KG1 (cell line): ENCODE results near the gene SRL.
"Not testable (repeated sequence)": the region's sequence is repeated elsewhere in the genome, so short reads cannot be mapped to it uniquely, and the experiment has no call there.

Experiments
- DNase-seq: peaks from one replicate; lab custom pipeline; 2025; lab: John Stamatoyannopoulos, UW

SRL gene

DNA sequence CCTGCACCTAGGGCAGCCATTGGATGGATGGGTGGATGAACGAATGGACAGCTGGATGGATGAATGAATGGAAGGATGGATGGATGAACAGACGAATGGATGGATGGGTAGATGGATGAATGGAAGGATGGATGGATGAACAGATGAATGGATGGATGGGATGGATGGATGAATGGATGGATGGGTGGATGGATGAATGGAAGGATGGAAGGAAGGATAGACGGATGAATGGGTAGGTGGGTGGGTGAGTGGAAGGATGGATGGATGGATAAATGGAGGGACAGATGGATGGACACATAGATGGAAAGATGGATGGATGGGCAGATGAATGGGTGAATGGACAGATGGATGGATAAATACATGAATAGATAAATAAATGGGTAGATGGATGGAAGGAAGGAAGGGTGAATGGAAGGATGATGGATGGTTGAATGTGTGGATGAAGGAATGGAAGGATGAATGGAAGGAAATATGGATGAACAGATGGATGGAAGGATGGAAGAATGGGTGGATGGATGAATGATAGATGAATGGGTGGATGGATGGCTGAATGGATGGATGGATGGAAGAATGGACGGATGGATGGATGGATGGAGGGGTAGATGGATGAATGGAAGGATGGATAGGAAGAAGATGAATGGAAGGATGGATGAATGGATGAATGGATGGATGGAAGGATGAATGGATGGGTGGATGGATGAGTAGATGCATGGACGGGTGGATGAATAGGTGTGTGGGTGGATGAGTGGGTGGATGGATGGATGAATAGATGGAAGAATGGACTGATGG lies 15.4 kb downstream of the SRL start:
- no peak for DNase-seq

DNA sequence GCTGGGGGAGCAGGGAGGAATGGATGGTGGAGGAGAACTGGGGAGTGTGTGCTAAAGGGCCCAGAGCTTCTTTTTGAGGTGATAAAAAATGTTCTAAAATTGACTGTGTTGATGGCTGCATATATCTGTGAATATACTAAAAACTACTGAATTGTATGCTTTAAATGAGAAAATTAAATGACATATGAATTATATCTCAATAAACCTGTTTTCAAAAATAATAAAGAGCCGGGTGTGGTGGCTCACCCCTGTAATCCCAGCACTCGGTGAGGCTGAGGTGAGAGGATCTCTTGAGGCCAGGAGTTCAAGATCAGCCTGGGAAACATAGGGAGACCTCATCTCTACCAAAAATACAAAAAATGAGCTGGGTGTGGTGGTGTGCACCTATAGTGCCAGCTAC lies 16.8 kb downstream of the SRL start:
- DNase-seq: no peak

DNA sequence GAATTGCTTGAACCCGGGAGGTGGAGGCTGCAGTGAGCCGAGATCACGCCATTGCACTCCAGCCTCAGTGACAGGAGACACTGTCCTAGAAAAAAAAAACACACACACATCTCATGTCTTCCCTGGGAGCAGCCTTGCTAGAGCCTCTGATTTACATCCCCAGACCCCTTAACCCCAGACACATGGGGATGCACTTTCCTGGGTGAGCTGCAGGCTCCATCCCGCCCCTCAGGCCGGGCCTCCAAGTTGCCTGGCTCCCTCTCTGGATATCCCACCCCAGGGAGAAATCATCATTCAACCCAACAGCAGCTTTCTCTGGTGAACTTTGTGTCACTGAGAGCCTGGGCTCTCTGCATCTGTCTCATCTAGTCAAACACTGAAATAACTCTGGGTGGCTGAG lies 21.5 kb downstream of the SRL start:
- DNase-seq: no peak

DNA sequence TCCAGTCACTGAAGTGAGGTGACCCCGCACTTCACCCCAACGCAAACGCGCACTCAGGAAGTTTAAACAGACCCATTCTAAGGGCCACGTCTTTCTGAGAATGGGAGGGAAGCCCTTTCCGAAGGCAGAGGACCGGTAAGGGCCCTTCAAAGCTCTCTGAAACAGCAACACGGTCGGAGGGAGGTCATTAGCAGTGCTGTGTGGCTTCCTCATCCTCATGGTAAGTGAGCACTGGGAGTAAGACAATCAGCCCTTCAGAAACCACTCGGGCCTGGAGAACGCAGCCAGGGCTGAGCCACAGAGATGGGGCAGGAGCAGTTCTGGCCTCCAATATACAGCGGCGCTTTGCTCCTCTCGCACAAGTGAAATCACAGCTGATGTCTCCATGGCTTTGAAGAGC lies 23.7 kb downstream of the SRL start:
- no peak for DNase-seq

DNA sequence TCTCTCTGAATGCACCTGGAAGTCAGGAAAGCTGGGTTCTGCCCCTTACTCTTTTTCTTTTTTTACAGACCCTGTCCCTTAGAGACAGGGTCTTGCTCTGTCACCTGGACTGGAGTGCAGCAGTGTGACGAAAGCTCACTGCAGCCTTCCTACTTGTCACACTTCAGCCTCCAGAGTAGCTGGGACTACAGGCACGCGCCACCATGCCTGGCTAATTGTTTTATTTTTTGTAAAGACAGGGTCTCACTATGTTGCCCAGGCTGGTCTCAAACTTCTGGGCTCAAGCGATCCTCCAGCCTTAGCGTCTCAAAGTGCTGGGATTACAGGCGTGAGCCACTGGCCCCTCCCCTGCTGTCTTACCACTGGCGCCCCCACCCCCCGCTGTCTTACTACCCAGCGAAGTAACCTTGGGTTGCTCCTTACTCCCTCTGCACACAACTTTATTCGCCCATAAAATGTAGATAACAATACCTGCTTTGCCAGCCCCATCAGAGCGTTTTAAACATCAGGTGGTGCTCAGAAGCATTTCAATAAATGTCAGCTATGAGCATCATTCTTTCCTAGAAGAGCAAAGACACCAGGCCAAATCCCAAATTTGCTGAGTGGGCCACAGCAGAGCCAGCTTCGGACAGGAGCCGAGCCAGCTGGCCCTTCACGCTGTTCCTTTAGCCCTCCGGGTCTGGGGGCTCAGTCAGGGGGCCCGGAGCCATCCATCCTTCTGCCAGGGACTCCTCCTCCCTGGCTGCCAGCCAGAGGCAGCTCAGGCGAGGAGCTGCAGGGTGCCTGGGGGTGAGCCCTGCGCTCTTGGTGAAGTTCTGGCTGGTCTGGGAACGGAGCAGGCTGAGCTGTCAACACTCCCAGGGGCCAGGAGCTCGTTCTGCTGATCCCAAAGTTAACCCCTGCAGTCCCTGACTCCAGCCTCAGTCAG lies 24.4 kb downstream of the SRL start:
- DNase-seq: no peak

DNA sequence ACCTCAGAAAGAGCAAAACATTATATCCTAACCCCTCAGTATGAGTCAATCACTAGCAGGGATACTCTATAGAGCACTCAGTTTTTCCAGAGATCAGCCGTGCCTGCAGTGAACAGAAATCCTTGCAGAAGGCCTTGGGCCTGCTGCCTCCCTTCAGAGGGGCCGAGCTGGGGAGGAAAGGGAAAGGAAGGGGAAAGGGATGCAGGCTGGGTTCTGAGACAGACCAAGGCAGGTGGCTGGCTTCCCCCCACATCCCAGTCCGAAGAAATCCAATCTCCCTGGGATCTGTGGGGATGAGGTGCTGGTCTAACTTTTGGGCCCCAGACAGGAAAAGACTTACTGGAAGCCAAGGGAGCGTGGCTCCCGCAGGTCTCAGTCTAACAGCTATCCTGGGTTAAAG lies 25.3 kb downstream of the SRL start:
- DNase-seq: no peak

DNA sequence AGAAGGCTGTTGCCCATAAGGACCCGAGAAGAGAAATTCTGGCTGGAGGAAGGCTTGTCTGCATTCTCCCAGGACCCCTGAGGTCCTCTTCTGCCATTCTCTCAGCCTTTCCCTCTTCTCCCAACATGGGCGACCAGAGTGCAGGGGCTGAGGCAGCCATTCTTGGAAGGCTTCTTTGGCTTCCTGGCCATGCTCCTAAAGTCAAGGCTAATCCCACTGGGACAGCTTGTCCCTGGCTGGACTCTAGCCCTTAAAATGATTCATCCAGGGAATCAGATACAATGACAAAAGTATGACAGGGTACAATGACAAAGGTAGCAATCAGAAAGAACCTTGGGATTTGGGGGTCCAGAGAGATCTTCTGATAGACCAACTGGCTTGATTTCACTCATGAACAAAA lies 26.8 kb downstream of the SRL start:
- no peak for DNase-seq

DNA sequence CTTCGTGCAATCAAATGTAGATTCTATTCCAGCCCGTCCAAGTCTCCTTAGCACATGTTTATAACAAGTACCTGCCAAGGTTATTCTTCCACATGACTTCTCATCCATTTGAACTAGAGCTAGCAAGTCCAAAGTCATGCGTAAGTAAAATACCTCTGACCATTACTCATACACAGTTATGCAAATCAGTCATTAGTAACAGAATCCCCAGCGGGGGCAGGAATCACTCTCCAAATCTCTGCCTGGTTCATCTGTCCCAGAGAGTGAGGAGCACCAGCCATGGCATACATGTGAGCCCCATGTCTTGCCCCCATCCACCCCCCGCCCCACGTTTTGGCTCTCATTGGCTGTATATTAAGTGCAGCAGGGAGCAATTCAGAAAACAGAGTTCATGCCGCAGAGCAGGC lies 27.7 kb downstream of the SRL start:
- no peak for DNase-seq

DNA sequence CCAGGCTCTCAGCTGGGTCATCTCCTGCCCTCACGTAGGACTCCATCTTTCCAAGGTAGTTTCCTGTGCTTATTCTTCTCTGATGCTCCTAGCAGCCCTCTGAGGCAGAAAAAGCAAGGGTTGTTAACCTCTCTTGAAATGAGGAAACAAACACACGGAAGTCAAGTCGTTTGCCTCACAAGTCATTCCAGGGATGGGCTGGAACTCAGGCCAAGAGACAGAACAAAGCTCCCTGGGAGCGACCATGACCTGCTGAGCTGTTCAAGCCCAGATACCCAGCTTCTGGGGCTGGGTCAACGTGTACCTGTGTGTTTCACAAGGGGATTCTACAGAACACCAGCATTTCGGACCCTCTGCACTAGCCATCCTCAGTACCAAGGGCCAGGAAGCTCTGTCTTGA lies 28.1 kb downstream of the SRL start:
- DNase-seq: no peak

DNA sequence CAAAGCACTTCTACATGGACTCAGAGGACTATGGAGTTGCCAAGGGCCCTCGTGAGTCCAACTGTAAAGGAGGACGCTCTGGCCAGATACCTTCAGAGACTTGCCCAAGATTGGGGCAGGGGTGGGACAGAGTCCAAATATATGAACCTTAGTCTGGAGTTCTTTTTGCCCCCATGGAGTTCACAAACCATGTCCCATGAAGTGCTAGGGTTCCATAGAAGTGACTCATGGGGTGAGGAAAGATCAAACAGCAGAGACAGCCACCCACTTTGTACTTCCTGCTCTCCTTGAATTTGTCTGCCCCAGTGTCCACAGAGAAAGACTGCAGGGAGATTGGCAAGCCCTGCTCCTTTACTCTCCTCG lies 29.0 kb downstream of the SRL start:
- DNase-seq: no peak

DNA sequence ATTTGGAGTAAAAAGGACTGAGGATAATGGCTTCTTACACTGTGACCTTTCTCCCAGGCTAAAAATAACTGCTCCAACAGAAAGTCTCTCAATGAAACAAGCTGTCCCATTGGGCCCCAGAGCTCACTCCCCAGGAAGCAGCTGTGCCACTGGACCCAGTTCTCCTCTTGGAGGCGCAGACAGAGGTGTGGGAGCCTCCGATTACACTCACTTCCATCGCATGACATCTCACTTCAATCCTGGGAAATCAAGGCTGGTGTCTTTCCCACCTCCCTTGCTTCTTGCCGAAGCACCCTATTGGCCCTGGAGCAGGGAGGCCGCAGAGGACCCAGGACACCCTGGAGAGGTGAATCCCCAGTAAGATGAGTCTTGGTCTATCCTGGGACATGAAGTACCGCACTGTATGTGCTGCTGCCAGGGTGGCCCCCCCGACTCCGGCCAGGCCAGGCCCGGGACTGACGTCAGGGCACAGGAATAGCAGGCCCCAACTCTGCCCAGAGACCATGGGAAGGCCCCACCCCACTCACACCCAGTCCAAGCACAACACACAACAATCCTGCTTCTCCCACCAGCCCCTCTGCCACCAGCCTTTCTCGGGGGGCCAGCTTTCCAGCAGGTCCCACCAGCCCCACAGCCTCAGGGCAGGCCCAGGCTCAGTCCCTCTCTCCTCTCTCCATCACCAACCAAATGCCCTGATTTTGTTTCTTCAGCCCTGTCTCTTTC lies 29.5 kb downstream of the SRL start:
- no peak for DNase-seq

DNA sequence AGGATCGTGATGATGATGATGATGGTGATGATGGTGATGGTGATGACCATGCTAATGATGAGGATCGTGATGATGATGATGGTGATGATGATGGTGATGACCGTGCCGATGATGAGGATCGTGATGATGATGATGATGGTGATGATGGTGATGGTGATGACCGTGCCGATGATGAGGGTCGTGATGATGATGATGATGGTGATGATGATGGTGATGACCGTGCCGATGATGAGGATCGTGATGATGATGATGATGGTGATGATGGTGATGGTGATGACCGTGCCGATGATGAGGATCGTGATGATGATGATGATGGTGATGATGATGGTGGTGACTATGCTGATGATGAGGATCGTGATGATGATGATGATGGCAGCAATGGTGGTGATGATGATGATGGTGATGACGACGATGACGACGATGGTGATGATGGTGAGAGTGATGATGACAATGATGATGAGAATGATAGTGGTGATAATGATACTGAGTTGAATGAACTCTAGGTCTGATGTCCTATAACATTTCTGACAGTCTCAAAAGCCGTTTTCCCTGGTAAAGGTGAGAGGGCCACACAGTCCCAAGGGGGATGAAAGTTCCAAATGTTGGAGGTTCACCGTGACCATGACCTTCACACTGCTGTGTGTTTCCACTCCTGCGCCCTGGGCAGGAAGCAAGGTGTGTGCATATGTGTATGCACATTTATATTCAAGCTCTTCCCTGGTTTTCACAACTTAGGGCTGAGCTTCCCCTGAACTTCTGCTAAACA lies 30.3 kb downstream of the SRL start:
- DNase-seq: not testable (repeated sequence)

DNA sequence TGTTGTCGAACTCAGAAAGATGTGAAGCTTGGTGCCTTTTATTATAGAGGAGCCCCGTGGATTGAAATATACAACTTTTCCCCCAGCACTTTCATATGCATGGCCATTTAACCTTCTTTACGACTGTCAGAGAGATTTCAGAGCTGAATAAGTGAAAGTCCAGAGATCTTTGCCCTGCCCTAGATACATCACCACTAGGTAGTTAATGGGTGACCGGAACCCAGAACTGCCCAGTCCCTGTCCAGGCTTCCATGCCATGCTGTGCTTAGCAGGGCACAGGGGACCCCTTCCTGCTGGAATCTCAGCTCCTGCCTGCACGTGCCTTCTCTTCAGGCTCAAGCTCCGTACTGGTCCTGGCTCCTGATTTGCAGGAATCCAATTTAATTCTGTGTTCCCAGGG lies 32.2 kb downstream of the SRL start:
- DNase-seq: no peak

DNA sequence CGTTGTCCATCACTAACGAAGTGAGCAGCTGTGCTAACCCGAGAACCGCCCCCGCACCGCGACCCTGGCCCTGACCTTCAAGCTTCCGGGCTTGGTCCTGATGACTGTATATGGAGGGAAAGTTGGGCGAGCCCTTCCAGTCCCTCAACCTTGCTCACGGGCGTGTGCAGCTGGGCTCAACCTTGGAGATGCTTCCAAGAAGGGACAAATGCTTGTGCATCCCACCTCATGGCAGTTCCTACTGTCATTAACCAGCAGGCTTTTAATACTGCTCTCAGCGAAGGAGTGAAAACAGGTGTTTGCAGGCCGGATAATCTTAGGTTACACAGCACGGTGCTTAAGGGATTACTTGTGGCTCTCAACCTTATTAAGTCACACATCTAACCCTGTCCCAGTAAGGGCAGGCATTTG lies 33.5 kb downstream of the SRL start:
- DNase-seq: no peak

DNA sequence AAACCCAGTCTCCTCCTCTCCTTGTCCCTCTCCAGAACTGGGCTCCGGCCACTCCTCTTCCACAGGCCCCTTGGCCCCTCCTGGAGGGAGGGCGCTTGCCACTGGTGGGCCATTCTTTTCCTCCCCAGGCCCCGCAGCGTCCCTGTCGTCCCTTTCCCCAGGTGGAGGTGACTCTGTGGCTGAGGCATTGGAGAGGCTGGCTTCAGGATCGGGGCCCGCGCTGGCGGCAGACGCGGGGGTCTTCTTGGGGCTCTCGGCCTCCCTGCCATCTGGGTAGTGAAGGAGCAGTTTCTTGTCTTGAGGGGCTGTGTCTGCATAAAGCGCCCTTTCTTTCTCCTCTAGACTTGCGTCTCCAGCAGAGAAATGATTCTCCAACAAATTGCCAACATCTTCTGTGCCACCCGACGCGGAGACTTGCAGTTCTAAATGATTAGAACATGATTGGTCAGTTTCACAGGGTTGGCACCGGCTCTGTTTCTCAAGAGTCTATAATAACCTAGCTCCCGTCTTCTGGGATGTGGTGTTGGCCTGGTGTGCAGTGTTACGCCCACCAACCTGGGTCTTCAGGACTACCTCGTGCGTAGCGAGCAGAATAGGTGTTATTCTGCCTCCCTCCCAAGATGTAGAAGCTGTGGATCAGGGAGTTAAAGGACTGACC lies 34.1 kb downstream of the SRL start:
- DNase-seq: no peak

DNA sequence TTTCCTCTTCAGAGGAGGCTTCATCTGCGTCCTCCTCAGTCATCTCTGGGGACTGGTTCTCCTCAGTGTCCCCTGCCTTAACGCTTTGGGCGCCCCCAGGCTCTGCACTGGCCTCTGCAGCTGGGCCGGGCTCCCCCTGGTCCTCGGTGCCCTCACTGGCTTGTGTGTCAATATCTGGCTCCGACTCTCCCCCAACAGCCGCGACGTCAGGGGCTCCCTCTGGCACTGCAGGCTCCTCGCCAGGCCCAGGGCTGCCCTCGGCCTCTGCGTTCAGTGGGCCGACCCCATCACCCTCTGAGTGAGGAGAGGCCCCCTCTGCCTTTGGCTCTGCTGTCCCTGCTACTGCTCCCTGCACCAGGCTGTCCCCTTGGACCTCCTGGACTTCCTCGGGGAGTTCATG lies 34.7 kb downstream of the SRL start:
- DNase-seq: no peak

DNA sequence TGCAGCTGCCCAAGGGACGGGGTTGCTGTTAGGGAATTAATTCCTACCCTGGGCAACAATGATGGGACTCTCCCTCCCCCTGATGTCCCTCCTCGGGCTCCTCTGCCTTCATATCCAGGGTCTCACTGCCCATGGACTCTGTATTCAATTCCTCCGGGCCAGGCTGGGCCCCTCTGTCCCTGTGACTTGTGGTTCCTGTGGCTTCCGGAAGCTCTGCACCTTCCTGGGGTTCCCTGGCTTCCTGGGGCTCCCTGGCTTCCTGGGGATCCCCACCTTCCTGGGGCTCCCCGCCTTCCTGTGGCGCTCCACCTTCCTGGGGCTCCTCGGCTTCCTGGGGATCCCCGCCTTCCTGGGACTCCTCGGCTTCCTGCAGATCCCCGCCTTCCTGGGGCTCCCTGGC lies 35.2 kb downstream of the SRL start:
- no peak for DNase-seq

DNA sequence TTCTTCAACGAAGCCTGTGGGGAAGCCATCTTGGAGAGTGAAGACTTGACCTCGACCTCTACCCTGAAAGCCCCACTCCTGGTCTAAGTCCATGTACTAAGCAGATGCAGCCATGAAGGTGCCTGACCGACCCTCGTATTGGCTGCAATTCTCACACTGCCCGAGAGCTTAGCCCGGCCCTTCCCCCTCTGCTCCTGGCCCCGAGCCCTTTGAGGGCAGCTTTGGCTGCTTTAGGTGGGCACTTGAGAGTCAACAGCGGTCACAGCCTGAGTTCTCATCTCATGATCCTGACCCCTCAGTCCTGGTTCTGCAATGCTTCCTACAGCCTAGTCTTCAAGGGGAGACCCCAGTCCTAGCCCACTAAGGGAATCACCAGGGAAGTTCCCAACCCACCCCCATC lies 35.9 kb downstream of the SRL start:
- no peak for DNase-seq

DNA sequence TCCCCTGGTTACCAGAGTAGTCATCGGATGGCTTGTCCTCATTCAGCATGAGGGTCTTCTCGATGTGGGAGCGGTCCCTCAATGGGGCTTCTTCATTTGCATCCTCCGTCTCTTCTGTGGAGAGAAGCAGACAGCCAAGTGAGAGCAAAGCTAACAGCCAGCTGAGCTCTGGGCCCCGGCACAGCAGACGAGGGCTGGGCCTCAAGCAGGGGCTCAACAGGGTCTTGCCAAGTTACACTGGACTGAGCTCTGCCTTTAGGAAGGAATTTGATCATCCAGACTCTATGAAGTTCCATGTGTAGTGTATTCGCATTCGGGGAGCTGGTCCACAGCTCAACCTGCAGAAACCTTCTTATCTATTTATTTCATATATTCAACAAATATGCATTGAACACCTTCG lies 37.4 kb downstream of the SRL start:
- no peak for DNase-seq

DNA sequence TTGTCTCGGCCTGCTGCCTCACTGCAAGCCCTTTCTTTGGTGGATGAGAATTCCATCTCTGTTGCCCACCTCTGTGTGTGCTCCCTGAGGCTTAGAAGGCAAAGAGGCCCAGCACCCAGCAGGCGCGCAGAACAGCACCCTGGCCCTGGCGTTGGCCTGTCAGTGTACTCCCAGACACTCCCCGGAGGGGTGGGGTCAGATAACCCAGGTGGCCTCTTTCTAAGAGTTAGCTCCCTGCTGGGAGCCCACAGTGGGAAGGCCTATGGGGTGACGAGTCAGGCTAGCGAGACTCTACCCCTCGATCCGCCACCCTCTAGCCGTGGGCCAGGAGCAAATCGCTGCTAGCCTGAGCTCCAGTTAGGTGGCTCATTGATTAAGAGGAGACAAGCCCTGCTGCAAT lies 38.1 kb downstream of the SRL start:
- no peak for DNase-seq

DNA sequence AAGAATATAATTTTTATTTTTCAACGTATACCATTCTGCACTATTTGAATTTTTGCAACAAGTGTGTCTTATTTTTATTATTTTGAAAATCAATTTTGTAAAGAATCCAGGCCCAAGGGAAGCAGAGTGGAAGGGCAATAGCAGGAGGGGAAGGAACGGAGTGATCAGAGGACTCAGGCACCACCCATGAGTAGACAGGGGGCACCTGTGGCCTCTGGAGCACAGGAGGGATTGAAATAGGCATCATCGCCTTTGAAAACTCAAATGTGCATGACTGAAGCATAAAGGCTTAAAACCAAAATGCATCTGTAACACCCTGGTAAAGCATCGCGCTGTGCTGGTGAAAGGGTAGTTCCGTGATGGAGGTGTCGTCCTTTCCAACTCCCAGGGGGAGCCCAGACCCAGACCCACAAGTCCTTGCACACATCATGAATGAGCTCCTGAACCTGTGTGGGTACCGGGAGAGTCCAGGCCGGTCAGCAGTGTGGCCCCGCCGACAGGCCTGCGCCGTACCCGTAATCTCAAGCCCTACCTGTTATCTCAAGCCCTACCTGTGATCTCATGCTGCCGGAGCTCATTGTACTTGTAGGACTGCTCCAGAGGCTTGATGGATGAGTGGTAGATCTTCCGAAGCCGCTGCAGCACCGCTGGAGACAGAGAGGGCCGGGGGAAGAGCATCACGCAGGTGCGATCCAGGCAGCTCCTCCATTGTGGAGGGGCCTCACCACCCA lies 39.1 kb downstream of the SRL start:
- DNase-seq: no peak
